Neuron (in vitro differentiated cells): ENCODE measurements around the gene DLX1.
"Not testable (repeated sequence)": the region's sequence is repeated elsewhere in the genome, so short reads cannot be mapped to it uniquely, and the experiment has no call there.

Source experiments
- H2AFZ ChIP-seq: one replicate; pipeline ENCODE4 v1.6.1; 2013; ENCODE audit warnings: low read depth, mild to moderate bottlenecking, inconsistent platforms, low read length, moderate library complexity
- H3K27me3 ChIP-seq: one replicate; pipeline ENCODE4 v1.6.1; 2013; ENCODE audit warnings: low read length; ENCODE audit not compliant: insufficient read depth
- H3K36me3 ChIP-seq: one replicate; pipeline ENCODE4 v1.6.1; 2013; ENCODE audit warnings: low read length; ENCODE audit not compliant: insufficient read depth
- H3K4me1 ChIP-seq: one replicate; pipeline ENCODE4 v1.6.1; 2013; ENCODE audit warnings: low read length; ENCODE audit not compliant: insufficient read depth
- H3K4me3 ChIP-seq: 2 replicates; pipeline ENCODE4 v1.5.1; 2013; ENCODE audit warnings: mild to moderate bottlenecking, low read length, moderate library complexity
- H3K9me3 ChIP-seq: one replicate; pipeline ENCODE4 v1.6.1; 2013; ENCODE audit warnings: low read length

Gene DLX1

DNA sequence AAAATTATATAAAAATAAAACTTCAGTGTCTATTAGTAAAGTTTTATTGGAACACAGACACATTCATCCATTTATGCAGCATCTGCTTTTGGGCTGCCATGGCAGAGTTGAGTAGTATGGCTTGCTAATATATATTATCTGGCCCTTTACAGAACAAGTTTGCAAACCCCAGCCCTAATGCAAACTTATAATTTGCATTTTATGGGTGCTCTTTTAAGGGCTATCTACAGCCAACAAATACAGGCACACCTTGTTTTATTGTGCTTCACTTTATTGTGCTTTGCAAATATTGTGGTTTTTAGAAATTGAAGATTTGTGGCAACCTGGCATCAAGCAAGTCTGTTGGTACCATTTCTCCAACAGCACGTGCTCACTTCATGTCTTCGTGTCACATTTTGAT is 52.6 kb downstream of the DLX1 start:
- Histone ChIP-seq H3K4me1 (no peaks in the 10 kb centered on the region), H2AFZ (no peak overlapping the region), H3K4me3 (no peak overlapping the region), H3K36me3 (no peaks in the 10 kb centered on the region), H3K9me3 (no peaks in the 10 kb centered on the region), H3K27me3 (no peaks in the 10 kb centered on the region)

DNA sequence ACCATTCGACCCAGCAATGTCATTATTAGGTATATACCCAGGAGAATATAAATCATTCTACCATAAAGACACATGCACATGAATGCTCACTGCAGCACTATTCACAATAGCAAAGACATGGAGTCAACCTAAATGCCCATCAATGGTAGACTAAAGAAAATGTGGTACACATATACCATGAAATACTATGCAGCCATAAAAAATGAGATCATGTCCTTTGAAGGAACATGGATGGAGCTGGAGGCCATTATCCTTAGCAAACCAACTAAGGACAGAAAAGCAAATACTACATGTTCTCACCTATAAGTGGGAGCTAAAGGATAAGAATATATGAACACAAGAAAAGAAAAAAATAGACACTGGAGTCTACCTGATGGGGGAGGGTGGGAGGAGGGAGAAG is 53.4 kb downstream of the DLX1 start:
- H3K9me3 ChIP-seq, H2AFZ ChIP-seq, H3K27me3 ChIP-seq, H3K4me1 ChIP-seq, H3K4me3 ChIP-seq, H3K36me3 ChIP-seq: not testable (repeated sequence)
